Uterus (tissue), 4 donors: Measurements from ENCODE around the gene SLC25A26. TPM values are rescaled to one million over a fixed set of nuclear protein-coding genes. Genes with fewer than 3 reads are reported as not detected.

ENCODE experiments used
- DNase-seq, 2 donors: peaks; one replicate each; pipeline ENCODE4 v3.0.0-alpha.2; 2019 to 2020
- H3K27ac ChIP-seq, 2 donors: fragments of 200-600 bp; sonication (generic); 1 replicate in 1 of 2; 2 replicates in 1 of 2; pipeline ENCODE4 v1.5.1; 2016 to 2018
- H3K27me3 ChIP-seq, 2 donors: fragments of 200-600 bp; sonication (generic); one replicate each; pipeline ENCODE4 v1.5.1; 2018 to 2019; ENCODE audit warnings: control low read depth in 1 of 2
- H3K36me3 ChIP-seq, 2 donors: fragments of 200-600 bp; sonication (generic); one replicate each; pipeline ENCODE4 v1.5.1; 2019; ENCODE audit warnings: control low read depth in 1 of 2
- H3K4me1 ChIP-seq, 2 donors: fragments of 200-600 bp; sonication (generic); one replicate each; pipeline ENCODE4 v1.5.1; 2018 to 2019; ENCODE audit warnings: control low read depth in 1 of 2
- H3K4me3 ChIP-seq, 2 donors: fragments of 200-600 bp; sonication (generic); 1 replicate in 1 of 2; 2 replicates in 1 of 2; pipeline ENCODE4 v1.5.1; 2018 to 2019; ENCODE audit warnings: mild to moderate bottlenecking in 1 of 2
- H3K9me3 ChIP-seq, 2 donors: fragments of 200-600 bp; sonication (generic); one replicate each; pipeline ENCODE4 v1.5.1; 2019; ENCODE audit warnings: control low read depth in 1 of 2
- POLR2A ChIP-seq, 2 donors: fragments of 450-650 bp; IDR thresholded peaks; one replicate each; pipeline ENCODE4 v1.6.1; 2016; ENCODE audit warnings: antibody characterized with exemption in 2 of 2, mild to moderate bottlenecking in 1 of 2, moderate library complexity in 1 of 2
- intact Hi-C: fragments of 100-400 bp; cut with DNase I; formaldehyde crosslinking; loops from one replicate; pipeline ENCODE4 v1.15.1; 2023; ENCODE audit warnings: low total_unique reads
- total RNA-seq, 4 donors: library from RNA; depleted of rRNA in 3 of 4; stranded (reverse); fragments of >200 nt in 3 of 4; gene quantifications; one replicate each; pipeline versions ENCODE4 v1.1.0 to v1.2.4, GENCODE V29; 2014 to 2023
- TF ChIP-seq, protein P1 (sequence below), 4 experiments: fragments of 200-600 bp in 2 of 4; fragments of 450-650 bp in 2 of 4; sonication (generic) in 2 of 4; IDR thresholded peaks; one replicate each; pipeline ENCODE4 v1.5.1; 2016 to 2019; ENCODE audit warnings: antibody characterized with exemption in 4 of 4, mild to moderate bottlenecking in 2 of 4, moderate library complexity in 1 of 4
- donor health status: DM: yes; HTN: yes; CAD: no.

SLC25A26 gene
- total RNA-seq, 4 donors from 2014 or later: 10.6 to 24.9 (median 17.8) TPM

DNA sequence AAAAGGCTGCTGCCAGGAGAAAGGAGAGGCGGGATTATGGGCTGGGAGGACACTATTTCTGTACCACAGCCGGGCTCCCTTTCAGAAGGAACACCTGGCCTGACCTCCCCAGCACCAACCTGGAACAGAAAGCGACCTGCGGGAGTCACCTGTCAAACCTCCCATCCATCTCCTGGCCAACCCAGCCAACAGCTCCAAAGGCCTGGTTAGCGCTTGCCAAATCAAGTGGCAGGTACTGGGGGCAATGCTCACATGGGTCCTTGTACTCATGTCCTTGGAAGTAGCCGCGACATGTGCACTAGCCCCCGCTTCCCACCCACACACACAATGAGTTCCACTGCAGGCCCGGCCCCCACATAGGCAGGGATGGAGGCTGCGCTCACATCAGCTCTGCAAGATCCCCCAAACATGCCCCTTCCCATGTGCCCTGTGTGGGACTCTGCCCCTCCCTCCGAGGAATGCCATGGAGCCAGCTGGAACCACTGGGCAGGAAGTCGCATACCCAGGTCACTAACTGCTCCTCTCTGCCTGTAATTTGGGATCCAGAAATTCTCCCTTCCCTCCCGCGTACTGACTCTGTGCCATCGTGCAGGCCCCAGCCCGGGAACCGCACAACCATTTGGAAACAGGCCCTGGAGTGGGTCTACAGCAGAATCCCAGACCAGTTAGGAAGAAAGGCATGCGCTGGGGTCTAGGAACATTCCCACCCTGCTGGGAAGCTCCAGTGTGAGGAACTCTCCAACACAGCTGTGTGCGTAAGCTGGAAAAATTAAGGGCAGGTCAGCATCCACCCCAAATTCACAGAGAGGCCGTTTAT lies 181.1 kb downstream of the SLC25A26 start:
- TF ChIP-seq POLR2A (IDR thresholded peaks at IDR 0.05): no peak
- TF ChIP-seq, protein P1, sequence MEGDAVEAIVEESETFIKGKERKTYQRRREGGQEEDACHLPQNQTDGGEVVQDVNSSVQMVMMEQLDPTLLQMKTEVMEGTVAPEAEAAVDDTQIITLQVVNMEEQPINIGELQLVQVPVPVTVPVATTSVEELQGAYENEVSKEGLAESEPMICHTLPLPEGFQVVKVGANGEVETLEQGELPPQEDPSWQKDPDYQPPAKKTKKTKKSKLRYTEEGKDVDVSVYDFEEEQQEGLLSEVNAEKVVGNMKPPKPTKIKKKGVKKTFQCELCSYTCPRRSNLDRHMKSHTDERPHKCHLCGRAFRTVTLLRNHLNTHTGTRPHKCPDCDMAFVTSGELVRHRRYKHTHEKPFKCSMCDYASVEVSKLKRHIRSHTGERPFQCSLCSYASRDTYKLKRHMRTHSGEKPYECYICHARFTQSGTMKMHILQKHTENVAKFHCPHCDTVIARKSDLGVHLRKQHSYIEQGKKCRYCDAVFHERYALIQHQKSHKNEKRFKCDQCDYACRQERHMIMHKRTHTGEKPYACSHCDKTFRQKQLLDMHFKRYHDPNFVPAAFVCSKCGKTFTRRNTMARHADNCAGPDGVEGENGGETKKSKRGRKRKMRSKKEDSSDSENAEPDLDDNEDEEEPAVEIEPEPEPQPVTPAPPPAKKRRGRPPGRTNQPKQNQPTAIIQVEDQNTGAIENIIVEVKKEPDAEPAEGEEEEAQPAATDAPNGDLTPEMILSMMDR (IDR thresholded peaks at IDR 0.05): no peak
- H3K36me3 ChIP-seq: no peaks in the 10 kb centered on the region
- H3K4me3 ChIP-seq: no peak overlapping the region
- no peaks in the 10 kb centered on the region for H3K9me3 ChIP-seq
- H3K27ac ChIP-seq: peak overlapping the region in 1 of 2 donors; percentile 8
- H3K27me3 ChIP-seq: no peaks in the 10 kb centered on the region
- DNase-seq: no peak
- intact Hi-C loops: loop anchor here (10.0 kb wide), 2 partner anchors 103 to 413 kb away; partner anchors contain the start of gene LRIG1
- no peaks in the 10 kb centered on the region for H3K4me1 ChIP-seq

DNA sequence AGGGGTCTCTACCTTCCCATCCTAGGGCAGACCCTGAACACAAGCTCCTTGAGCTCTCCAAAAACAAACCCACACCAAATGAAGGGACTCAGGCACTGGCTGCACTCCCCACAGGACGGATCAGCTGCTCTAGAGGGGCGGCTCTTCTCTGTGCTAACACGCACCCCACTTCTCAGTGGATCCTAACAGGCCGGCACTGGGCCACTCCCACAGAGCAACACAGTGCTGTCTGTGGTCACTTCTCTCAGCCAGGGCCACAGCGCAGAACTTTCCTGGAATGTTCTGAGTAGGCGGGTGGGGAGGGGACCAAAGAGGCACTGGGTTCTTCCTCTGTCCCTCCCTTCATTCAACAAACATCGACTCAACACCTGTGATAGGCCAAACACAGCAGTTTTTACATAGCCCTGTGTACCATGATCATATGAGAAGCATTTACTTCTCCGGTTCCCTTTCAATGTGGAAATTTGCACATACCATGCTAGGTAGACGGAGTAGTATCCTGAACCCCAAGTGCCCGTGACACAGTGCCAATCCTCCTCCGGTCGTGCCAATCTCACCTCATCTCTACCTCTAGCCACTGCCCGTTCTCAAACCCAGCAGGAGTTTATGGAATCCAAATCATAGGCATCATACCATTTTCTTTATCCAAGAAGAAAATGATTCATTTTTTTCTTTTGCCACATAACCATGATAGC lies 181.9 kb downstream of the SLC25A26 start:
- DNase-seq: peak; percentile 11 to 23
- Histone ChIP-seq H3K4me1 (no peaks in the 10 kb centered on the region), H3K36me3 (no peaks in the 10 kb centered on the region), H3K27me3 (no peaks in the 10 kb centered on the region), H3K9me3 (no peaks in the 10 kb centered on the region), H3K4me3 (no peak overlapping the region), H3K27ac (peak overlapping the region in 1 of 2 donors; percentile 28)
- no peak for TF ChIP-seq POLR2A (IDR thresholded peaks at IDR 0.05)
- TF ChIP-seq, protein P1 (IDR thresholded peaks at IDR 0.05): no peak
- intact Hi-C loops: loop anchor here (10.0 kb wide), 2 partner anchors 102 to 412 kb away; partner anchors contain the start of gene LRIG1

DNA sequence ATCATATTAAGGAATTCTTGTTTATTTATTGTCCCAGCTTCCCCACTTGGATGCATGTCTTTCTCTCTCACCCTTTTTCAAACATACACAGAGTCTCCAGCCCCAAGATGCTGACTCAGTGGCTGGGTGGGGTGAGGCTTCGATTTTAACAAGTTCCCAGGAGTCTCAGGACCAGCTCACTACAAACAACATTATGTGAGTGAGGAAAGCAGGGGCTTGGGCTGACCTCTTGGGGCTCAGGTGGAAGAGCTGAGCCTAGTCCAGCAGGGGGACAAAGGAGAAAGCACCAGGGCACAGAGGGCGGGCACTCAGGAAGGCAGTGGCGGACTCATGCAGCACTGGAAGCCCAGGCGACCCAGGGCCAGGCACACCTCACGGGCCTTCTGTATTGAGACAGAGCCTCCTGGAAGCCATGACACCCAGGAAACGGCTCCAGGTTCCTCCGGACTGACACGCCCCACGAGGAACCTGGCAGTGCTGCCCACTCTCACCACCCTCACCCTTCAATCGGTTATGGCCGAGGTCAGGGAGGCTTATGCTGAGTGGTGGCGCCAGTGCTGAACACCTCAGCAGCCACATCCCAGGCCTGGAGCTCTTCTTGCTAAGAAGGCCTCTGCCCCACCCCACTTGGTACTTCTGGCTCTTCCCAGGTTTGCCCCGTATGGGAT lies 182.7 kb downstream of the SLC25A26 start:
- no peaks in the 10 kb centered on the region for H3K27me3 ChIP-seq
- H3K4me1 ChIP-seq: no peaks in the 10 kb centered on the region
- peak overlapping the region in 1 of 2 donors; percentile 28 for H3K27ac ChIP-seq
- H3K36me3 ChIP-seq: no peaks in the 10 kb centered on the region
- no peak for TF ChIP-seq POLR2A (IDR thresholded peaks at IDR 0.05)
- TF ChIP-seq, protein P1 (IDR thresholded peaks at IDR 0.05): no peak
- no peaks in the 10 kb centered on the region for H3K9me3 ChIP-seq
- H3K4me3 ChIP-seq: no peak overlapping the region
- intact Hi-C loops: loop anchor here (10.0 kb wide), 2 partner anchors 101 to 411 kb away; partner anchors contain the start of gene LRIG1
- no peak for DNase-seq

DNA sequence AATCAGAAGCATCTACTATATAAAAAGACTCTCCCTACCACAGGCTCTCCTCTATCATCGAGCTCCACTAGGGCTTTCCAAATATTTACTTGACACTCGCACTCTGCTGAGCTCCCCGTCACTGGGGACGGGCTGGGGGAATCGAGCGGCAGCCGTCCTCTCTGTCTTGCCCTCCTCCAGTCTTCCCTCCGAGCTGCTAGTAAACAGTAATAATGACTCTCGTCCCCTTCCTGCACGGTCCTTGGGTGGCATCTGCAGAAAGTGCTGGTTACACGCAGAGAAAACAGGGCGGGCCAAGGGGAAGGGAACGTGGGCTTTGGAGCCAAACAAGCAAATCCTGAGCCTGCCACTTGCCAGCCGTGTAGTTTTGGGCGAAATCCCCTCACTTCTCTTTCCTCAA lies 183.4 kb downstream of the SLC25A26 start:
- intact Hi-C loops: loop anchor here (10.0 kb wide), 2 partner anchors 101 to 411 kb away; partner anchors contain the start of gene LRIG1
- Histone ChIP-seq H3K4me3 (no peak overlapping the region), H3K27me3 (no peaks in the 10 kb centered on the region), H3K36me3 (no peaks in the 10 kb centered on the region), H3K27ac (no peak overlapping the region), H3K4me1 (no peaks in the 10 kb centered on the region), H3K9me3 (no peaks in the 10 kb centered on the region)
- TF ChIP-seq POLR2A (IDR thresholded peaks at IDR 0.05): no peak
- DNase-seq: no peak

DNA sequence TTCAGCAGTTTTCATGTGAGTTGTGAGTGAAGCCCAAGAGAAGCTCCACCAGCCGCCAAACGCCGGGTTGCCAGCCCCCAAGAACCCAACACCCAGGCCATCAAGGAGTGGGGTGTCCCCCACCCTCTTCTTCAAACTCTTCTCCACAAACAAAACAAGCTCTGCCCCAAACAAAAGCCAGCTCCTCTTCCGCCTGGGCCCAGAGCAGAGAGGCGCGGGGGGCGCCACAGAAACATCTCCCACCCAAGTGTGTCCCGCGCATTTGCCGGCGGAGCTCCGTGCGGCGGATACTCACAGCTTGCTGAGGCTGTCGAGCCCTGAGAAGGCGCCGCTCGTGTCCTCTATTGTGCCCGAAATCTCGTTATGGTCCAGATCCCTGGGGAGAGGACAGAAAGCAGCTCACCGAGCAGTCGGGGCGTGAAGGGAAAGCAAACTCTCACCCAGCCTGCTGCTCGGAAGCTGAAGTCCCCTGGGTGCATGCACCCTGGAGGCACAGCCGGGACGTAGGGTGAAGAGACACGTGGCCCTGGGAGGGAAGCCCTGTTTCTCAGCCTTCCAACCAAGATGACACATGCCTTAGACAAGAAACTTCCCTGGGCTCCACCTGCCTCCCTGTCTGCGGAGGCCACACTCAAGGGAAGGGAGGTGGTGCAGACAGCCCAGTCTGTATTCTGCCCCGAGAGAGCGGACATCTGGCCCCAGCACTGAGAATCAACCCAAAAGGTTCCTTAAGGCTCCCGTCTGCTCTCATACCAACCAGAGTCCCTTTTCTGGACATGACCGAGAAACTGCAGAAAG lies 184.3 kb downstream of the SLC25A26 start:
- no peak overlapping the region for H3K4me3 ChIP-seq
- no peak overlapping the region for H3K27ac ChIP-seq
- H3K27me3 ChIP-seq: no peaks in the 10 kb centered on the region
- no peaks in the 10 kb centered on the region for H3K4me1 ChIP-seq
- TF ChIP-seq, protein P1 (IDR thresholded peaks at IDR 0.05): no peak
- TF ChIP-seq POLR2A (IDR thresholded peaks at IDR 0.05): no peak
- intact Hi-C loops: loop anchor here (10.0 kb wide), 2 partner anchors 100 to 410 kb away; partner anchors contain the start of gene LRIG1
- no peaks in the 10 kb centered on the region for H3K9me3 ChIP-seq
- no peak for DNase-seq
- H3K36me3 ChIP-seq: no peaks in the 10 kb centered on the region
